Measurements from ENCODE around the gene ITGA1. TPM values are rescaled to one million over a fixed set of nuclear protein-coding genes. Genes with fewer than 3 reads are reported as not detected.
"Not testable (repeated sequence)": the region's sequence is repeated elsewhere in the genome, so short reads cannot be mapped to it uniquely, and the experiment has no call there.

Gene ITGA1
- total RNA-seq, 4 donors from 2014 or later = 2.4 to 10.7 (median 5.4) TPM

GRCh38 chr5:52840277-52841050 is 52.7 kb downstream of the ITGA1 start:
- WGBS, 2 donors = 56 to 70% methylated on average over 8 of the region's 8 CpGs
- TF ChIP-seq POLR2A (IDR thresholded peaks at IDR 0.05) = no peak
- TF ChIP-seq, protein P1, sequence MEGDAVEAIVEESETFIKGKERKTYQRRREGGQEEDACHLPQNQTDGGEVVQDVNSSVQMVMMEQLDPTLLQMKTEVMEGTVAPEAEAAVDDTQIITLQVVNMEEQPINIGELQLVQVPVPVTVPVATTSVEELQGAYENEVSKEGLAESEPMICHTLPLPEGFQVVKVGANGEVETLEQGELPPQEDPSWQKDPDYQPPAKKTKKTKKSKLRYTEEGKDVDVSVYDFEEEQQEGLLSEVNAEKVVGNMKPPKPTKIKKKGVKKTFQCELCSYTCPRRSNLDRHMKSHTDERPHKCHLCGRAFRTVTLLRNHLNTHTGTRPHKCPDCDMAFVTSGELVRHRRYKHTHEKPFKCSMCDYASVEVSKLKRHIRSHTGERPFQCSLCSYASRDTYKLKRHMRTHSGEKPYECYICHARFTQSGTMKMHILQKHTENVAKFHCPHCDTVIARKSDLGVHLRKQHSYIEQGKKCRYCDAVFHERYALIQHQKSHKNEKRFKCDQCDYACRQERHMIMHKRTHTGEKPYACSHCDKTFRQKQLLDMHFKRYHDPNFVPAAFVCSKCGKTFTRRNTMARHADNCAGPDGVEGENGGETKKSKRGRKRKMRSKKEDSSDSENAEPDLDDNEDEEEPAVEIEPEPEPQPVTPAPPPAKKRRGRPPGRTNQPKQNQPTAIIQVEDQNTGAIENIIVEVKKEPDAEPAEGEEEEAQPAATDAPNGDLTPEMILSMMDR (IDR thresholded peaks at IDR 0.05) = no peak
- no peak overlapping the region for H3K4me3 ChIP-seq (ENCODE audit: low read depth, poor library complexity, severe bottlenecking)
- no peak for DNase-seq (ENCODE audit: low spot score in 2 of 2)
- intact Hi-C loops (cut with DNase I; ENCODE audit: low total_unique reads) = no loop called here

- DNase-seq (ENCODE audit: low spot score in 2 of 2) = no peak
Measured at GRCh38 chr5:52841114-52841513, 53.4 kb downstream of the ITGA1 start.

DNA sequence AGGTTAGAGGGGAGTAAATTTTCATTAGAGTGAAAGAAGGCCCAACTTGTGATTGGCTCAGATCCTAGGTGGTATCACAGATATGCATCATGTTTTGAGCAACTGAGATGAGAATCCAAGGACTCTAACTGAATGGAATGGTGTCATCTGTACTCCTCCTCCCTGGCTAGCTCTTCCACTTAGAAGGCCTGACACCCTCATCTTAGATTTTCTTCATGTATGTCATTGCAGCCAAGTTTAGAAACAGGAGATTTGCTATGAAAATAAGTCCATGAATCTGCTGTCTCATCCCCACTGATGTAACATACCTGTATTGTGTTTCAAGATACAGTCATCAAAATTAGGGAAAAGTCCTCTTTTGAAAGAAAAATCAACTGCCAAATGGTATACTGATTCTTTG is 54.4 kb downstream of the ITGA1 start:
- no peak for TF ChIP-seq POLR2A (IDR thresholded peaks at IDR 0.05)
- TF ChIP-seq, protein P1 (IDR thresholded peaks at IDR 0.05) = no peak
- intact Hi-C loops (cut with DNase I; ENCODE audit: low total_unique reads) = no loop called here
- no peak overlapping the region for H3K4me3 ChIP-seq (ENCODE audit: low read depth, poor library complexity, severe bottlenecking)
- DNase-seq (ENCODE audit: low spot score in 2 of 2) = no peak

More at GRCh38 chr5:52841114-52841513, 53.4 kb downstream of the ITGA1 start:
- no peak overlapping the region for H3K4me3 ChIP-seq (ENCODE audit: low read depth, poor library complexity, severe bottlenecking)
- TF ChIP-seq, protein P1 (IDR thresholded peaks at IDR 0.05) = no peak
- TF ChIP-seq POLR2A (IDR thresholded peaks at IDR 0.05) = no peak
- intact Hi-C loops (cut with DNase I; ENCODE audit: low total_unique reads) = no loop called here

DNA sequence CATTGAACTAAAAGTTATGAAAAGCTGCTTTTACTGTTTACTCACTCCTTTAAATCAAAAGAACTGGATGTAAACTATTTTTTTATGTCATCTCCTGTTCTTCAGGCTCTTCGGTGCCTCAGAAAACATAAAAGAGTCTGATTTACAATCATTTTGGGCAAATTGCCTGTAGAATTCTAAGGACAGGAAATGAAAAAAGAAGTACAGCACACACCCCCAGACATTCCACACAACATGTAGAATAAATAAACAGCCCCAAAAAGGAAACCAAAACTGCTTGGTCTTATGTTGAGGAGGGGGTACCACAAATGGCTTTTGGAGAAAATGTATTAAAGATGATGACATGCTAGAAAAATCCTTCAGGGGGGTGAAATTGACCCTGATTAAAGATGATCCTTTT is 57.2 kb downstream of the ITGA1 start:
- WGBS, 2 donors = 14 to 19% methylated on average over 1 of the region's 1 CpG
- TF ChIP-seq, protein P1 (IDR thresholded peaks at IDR 0.05) = no peak
- no peak for TF ChIP-seq POLR2A (IDR thresholded peaks at IDR 0.05)
- no peak overlapping the region for H3K4me3 ChIP-seq (ENCODE audit: low read depth, poor library complexity, severe bottlenecking)
- no peak for DNase-seq (ENCODE audit: low spot score in 2 of 2)
- intact Hi-C loops (cut with DNase I; ENCODE audit: low total_unique reads) = no loop called here

GRCh38 chr5:52846182-52846842 is 58.6 kb downstream of the ITGA1 start:
- intact Hi-C loops (cut with DNase I; ENCODE audit: low total_unique reads) = no loop called here
- H3K4me3 ChIP-seq (ENCODE audit: low read depth, poor library complexity, severe bottlenecking) = no peak overlapping the region
- no peak for TF ChIP-seq POLR2A (IDR thresholded peaks at IDR 0.05)
- TF ChIP-seq, protein P1 (IDR thresholded peaks at IDR 0.05) = no peak
- 63 to 67% methylated on average over 6 of the region's 6 CpGs for WGBS, 2 donors
- DNase-seq (ENCODE audit: low spot score in 2 of 2) = no peak

- 96 to 99% methylated on average over 5 of the region's 5 CpGs for WGBS, 2 donors
- intact Hi-C loops (cut with DNase I; ENCODE audit: low total_unique reads); DNase-seq (ENCODE audit: low spot score in 2 of 2); H3K4me3 ChIP-seq (ENCODE audit: low read depth, poor library complexity, severe bottlenecking): not testable (repeated sequence)
Measured at GRCh38 chr5:52848688-52849087, 61.0 kb downstream of the ITGA1 start.

Data from lower leg skin (tissue), 4 donors.